ENCODE measurements around the gene TXNRD3.
"Not testable (repeated sequence)": the region's sequence is repeated elsewhere in the genome, so short reads cannot be mapped to it uniquely, and the experiment has no call there.

Gene TXNRD3

DNA sequence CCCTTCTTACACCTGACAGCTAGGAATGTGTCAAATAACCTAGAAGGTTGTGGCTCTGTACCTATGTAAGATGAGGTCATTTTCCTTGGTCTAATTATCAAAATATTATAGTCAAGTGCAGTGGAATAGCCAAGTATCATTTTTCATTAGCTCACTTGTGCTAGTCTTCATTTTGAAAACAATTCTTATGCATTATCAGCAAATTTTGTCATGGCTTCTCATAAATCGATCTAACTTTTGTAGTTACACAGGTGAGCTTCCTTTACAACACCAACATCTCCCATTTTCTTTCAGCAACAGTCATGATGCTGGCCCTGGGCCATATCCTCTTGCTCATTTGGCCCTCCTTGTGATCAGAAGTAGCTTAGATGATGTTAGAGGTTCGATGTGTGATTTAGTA, 10.3 kb downstream of the TXNRD3 start:
- DNase-seq (ENCODE audit: low spot score) = no peak

DNA sequence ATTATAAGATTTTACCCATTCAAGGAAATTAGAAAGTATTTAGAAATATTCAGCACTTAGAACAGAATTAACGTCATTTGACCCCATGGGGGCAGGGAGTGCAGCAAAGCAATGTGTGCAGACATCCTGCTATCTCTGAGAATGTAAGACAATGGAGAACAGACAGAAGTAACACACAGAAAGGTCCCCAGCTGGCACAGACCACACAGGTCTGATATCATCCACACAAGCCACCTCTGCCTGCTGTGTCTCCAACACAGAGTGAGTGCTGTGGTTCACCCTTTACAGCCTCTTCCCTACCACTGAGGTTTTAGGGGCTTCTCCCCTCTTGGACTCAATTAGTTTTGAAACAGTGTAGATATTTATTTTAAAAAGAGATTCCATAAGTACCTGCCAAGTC, 16.1 kb downstream of the TXNRD3 start:
- no peak for DNase-seq (ENCODE audit: low spot score)

DNA sequence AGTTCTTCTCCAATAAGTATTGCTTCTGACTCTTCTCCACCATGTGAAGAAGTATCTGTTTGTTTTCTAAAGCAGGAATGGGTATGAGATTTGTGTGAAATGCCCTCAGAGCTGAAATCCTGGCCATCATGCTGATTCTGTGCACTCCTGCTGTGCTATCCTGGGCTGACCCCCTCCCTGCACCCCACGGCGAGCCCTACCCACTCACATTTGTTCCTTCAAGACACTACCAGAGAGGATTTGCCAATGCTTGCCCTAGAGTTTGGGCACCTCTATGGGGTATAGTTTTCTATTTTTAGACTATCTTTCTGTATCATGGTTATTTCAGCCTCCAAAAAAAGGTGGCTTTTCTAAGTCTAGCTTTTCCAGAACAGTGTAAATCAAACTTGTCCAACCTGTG, 18.5 kb downstream of the TXNRD3 start:
- no peak for DNase-seq (ENCODE audit: low spot score)

DNA sequence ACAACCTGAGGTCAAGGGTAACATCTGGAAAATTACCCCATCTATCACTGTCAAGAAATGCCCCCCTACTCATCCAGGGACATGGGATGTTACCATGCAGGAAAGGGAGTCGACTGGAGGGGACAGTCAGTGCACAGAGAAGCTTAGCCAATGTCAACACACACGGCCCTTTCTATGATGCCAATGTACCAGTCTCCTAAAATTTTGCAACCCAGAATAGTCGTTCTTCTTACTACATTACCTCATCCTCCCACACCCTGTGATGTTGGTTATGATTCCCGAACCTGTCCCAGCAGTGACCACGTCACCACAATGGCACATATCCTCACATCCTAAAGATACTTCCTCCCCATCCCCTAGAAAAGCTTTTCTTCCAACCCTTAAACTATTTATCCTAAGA, 20.1 kb downstream of the TXNRD3 start:
- DNase-seq (ENCODE audit: low spot score) = no peak

DNA sequence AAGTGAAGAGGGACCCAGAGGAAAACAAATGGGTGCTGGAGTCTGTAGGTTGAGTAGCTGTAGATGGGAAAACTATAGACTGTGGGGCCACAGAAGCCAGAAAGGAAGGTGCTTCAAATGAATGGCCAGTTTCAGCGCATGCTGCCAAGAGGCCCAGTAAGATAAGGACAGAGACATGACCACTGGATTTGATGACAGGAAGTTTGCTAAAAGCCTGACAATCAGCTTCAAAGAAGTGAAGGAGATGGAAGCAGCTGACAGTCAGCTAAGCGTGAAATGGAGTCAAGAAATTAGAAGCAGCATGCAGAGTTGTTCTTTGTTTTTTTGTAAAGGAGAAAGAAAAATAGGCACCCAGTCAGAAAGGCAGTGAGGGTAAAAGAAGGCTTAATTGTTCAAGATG, 24.9 kb downstream of the TXNRD3 start:
- DNase-seq (ENCODE audit: low spot score) = no peak

DNA sequence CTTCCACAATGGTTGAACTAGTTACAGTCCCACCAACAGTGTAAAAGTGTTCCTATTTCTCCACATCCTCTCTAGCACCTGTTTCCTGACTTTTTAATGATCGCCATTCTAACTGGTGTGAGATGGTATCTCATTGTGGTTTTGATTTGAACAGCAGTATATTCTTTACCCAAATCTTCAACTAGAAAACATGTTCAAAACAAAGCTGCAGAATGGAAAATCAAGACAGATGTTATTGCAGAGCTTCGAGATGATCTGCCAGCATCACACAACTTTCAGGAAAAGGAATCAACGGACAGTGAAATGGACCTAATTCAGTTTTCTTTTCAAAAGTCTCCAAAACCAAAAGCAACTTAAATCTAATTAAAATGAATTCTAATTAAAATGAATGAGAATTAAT, 29.2 kb downstream of the TXNRD3 start:
- not testable (repeated sequence) for DNase-seq (ENCODE audit: low spot score)

DNA sequence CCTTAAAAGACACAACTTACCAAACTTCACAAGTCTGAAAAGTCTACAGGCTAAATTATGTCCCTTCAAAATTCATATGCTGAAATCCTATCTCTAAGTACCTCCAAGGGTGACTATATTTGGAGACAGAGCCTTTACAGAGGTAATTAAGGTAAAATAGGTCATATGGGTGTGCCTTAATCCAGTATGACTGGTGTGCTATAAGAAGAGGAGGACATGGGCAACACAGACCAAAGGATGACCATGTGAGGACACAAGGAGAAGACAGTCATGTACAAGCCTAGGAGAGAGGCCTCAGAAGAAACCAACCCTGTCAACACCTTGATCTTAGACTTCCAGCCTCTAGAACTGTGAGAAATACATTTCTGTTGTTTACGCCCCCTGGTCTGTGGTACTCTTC, 32.2 kb downstream of the TXNRD3 start:
- DNase-seq (ENCODE audit: low spot score) = no peak

DNA sequence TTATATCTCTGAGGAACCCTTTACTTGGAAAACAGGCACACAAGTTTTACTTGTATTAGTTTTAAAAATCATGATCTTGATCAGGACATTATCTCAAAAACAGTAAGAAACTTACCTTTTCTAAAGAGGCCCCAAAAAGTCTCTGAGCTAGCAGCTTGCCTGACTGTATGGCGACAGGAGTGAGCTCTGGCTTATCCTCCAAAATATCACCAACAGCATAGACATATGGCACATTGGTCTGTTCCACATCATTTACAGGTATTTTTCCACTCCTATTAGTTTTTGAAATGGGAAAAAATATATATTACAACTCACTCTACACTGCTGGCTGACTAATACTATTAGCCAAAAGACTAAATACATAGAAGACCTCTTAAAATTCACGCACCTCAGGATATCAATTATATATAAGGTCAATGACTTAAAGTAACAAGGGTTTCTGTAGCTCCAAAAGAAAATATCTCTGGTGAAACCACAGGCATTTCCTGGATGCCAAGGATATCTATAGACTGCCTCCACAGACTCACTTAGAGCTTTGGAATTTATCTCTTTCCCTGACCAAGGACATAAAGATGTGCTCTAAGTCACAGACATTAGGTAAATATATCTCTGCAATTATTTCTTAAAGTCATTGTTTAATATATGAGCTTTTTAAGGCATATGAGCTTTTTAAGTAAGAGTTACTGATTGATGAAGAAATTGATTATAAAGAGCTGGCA, 33.1 kb downstream of the TXNRD3 start:
- peak; percentile 38 for DNase-seq (ENCODE audit: low spot score)

DNA sequence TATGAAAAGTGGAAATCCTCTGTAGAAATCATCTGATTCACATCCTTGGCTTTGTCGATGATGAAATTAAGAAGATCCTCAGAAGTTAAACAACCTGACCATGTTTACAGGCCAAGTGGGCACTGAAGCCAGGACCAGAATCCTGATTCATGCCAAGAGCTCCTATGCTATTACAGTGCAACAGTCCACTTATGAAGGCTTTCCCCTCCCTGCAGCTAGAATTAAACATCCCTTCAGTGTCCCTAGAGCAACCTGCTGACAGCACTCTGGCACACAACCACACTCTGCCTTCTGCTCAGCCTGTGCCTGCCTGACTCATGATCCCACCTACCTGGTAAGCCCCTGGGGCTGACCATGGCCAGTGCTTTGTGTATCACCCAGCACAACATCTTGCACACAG, 33.8 kb downstream of the TXNRD3 start:
- peak; percentile 46 for DNase-seq (ENCODE audit: low spot score)

DNA sequence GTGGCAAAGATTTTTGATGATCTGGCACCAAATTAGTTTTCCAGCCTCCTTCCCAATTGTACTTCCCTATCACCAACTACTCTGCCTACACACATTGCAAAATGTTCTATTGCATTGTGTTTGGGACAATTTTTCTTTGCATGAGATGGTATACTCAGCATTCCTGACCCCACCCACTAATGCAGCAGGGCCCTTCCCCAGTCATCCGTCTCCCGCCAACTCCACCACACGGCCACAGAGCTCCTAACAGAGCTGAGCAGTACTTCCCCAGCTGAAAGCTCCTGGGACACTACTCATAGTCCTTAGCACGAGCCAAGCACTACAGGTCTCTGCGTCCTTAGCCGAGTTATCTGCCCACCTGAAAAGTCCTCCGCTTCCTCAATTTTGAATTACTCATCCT, 34.2 kb downstream of the TXNRD3 start:
- DNase-seq (ENCODE audit: low spot score) = peak; percentile 14

DNA sequence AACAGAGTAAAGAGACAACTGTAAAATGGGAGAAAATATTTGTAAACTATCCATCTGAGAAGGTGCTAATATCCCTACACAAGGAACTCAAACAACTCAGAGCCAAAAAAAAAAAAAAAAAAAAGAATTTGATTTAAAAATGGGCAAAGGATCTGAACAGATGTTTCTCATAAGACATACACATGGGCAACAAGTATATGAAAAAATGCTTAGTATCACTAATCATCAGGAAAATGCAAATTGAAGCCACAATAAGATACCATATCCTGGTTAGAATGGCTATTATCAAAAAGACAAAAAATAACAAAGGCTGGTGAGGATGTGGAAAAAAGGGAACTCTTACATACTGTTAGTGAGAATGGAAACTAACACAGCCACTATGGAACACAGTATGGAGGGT, 36.2 kb downstream of the TXNRD3 start:
- no peak for DNase-seq (ENCODE audit: low spot score)

DNA sequence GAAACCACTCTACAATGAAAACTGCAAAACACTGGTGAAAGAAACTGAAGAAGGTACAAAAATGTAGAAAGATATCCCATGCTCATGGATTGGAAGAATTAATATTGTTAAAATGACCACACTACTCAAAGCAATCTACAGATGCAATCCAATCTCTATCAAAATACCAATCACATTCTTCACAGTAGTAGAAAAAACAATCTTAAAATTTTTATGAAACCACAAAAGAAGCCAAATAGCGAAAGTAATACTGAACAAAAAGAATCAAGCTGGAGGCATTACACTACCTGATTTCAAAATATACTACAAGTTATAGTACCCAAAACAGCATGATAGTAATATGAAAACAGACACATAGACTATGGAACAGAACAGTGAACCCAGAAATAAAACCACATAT, 36.9 kb downstream of the TXNRD3 start:
- DNase-seq (ENCODE audit: low spot score) = no peak

DNA sequence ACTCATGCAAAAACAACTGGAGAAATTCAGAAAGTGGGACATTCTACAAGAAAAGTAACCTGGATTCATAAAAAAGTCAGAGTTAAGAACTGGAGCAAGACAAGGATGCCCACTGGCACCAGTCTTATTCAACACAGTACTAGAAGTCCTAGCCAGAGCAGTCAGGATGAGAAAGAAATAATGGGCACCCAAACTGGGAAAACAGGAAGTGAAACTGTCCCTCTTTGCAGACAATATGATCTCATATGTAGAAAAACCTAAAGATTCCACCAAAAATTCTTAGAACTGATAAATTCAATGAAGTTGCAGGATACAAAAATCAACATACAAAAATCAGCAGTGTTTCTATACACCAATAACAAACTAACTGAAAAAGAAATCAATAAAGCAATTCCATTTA, 37.4 kb downstream of the TXNRD3 start:
- no peak for DNase-seq (ENCODE audit: low spot score)

DNA sequence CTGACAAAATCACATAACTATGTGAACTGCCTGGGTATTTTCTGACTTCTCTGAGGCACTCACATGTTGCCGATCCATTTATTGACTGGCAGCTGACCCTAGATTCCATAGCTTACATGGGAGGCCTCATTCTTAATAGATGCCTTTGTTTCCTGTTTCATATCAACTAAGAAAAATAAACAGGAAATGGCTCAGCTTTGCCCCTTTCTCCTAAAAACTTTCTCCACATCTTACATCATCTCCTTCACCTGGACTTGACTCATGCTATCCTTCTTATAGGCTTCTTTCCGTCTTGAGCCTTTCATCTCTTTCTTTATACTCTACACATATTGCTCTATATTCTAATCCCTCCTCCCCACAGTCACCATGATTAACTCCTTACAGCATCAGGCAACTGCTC, 38.0 kb downstream of the TXNRD3 start:
- DNase-seq (ENCODE audit: low spot score) = no peak

DNA sequence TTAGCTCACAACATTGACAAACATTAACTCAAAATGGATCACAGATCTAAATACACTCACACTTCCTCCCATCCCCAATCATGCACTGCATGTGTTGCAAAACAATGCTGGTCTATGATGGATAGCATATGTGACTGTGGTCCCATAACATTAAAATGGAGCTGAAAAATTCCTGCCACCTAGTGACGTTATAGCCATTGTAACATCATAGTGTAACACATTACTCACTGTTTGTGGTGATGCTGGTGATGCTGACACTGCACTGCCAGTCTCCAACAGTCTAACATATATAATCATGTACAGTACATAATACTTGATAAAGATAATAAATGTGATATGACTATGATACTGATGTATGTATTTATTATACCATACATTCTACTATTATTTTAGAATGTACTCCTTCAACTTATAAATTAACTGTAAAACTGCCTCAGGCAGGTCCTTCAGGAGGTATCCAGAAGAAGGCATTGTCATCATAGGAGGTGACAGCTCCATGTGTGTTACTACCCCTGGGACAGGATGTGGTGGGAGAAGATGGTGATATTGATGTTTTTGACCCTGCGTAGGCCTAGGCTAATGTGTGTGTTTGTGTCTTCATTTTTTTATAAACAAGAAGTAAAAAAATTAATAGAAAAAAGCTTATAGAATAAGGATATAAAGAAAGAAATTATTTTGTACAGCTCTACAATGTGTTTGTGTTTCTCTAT, 41.3 kb downstream of the TXNRD3 start:
- DNase-seq (ENCODE audit: low spot score) = no peak

DNA sequence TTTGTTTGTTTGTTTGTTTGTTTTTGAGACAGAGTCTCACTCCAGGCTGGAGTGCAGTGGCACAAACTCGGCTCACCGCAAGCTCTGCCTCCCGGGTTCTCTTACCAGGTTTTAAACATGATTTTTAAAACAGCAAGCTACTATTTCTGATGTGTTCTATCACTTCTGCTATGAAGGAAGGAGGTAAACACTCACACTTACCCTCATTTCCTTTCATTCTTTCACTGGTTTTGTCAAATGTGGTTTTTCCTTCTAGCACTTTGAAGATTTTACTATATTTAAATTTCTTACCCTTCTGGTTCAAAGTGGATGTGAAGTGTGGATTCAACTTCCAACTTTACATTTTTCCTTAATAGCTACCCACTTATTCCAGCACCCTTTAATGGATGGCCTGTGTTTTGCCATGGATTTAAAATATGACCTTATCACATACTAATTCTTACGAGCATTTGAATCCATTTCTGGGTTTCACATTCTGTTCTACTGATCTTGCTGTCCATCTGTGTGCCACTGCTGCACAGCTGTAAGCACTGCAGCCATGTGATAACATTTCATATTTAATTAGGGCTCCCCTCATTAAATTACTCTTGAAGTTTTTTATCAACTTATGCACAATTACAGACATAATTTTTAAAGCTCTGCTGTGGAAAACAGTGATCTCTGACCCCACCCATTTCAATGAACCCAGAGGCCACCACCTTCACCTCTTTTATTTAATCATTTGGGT, 42.3 kb downstream of the TXNRD3 start:
- DNase-seq (ENCODE audit: low spot score) = no peak

DNA sequence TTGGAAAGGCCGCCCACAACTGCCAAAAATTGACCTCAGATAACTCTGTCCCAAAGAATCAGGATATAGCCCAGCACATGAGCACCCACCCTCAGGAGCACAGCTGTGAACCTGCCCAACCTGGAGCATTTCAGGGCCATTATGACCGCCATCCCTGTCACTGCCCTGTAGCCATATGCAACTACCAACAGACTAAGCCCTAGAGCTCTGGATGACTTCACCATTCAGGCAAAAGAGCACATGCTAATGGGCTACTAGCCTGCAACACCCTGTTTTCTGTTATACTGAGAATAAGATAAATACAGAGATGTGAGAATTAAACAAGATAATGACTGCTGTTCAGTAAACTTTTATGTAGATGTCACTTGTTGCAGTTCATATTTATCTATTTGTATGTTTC, 45.0 kb downstream of the TXNRD3 start:
- no peak for DNase-seq (ENCODE audit: low spot score)

DNA sequence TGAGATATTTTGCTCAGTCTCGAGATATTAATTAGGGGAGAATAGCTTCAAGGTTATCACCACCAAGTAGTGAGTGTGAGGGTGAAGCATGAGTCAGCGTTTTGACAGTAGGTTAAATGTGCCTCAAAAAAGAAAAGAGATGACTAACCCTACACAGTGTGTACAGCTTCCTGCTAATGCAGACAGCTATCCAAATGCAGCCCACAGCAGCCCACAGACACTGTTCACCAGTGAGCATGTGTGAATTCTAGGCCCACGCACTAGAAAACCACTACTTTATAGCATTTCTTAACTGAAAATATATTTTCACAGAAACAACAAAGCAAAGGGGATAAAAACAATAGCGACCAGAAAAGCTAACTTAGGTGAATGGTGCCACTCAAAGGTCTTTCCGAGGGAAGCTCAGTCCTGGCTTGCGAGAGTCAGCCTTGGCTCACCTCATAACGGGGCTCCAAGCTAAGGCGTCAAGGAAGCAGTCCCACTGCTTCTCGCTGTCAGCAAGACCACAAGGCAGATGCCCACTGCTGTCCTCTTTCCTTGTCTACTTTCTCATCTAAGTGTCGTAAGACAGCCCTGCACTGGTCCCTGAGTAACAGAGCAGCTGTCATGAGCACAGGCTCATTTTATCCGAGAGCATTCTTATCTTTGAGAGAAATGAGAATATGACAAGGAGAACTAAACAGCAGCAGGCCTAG, 47.6 kb downstream of the TXNRD3 start:
- DNase-seq (ENCODE audit: low spot score) = peak; percentile 60

DNA sequence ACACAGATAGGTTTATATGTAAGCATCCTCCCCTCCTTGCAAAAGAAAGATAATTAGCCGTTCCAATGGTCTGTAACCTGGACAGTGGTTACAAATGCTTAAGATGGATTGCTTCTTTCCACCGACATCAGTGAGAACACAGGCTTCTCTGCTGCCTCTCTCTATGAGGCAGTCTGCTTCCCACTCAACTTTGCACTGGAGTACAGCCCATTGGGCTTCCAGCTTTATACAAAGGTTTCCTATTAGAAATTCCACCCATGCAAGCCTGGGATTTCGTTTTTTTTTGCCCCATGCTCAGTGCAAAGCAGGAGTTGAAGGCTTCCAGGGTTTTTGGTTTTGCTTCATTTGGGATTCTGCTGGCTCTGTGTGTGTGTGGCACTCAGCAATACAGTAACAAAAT, 48.9 kb downstream of the TXNRD3 start:
- DNase-seq (ENCODE audit: low spot score) = no peak

DNA sequence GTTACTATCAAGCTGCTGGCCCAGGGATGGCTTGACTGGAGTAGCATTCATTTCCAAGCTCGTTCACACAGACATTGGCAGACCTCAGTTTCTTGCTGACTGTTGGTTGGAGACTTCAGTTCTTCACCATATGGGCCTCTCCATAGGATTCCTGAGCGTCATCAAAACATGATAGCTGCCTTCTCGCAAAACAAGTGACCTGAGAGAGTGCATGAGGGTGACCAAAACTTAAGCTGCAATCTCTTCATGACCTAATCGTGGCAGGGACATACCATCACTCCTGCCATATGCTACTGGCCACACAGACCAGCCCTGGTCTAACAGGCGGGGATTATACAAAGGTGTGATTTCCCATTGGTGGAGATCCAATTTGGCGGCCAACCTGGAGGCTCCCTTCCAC, 50.2 kb downstream of the TXNRD3 start:
- no peak for DNase-seq (ENCODE audit: low spot score)

DNA sequence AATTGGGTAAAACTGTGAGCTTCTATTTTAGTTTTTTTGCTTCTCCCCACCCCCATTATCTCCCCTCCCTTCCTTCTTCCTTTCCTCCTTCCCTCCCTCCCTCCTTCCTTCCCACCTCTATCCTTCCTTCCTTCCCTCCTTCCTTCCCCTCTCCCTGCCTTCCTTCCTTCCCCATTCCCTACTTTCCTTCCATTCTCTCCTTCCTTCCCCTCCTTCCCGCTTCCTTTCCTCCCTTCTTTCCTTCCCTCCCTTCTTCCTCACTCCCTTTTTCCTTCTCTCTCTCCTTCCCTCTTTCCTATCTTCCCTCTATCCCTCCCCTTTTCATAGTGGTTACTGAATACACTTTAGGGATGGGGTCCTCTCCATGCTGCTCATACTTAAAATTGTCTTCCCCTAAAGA, 55.8 kb downstream of the TXNRD3 start:
- DNase-seq (ENCODE audit: low spot score) = no peak

DNA sequence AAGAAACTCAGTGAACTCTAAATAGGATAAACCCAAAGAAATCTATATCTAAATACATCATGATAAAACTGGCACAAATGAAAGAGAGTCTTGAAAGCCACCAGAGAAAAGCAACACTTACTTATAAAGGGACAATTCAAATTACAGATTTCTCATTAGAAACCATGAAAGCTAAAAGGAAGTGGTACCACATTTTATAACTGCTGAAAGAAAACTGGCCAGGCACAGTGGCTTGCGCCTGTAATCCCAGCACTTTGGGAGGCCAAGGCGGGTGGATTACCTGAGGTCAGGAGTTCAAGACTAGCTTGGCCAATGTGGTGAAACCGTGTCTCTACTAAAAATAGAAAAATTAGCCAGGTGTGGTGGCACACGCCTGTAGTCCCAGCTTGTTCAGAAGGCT, 59.4 kb downstream of the TXNRD3 start:
- DNase-seq (ENCODE audit: low spot score) = not testable (repeated sequence)

DNA sequence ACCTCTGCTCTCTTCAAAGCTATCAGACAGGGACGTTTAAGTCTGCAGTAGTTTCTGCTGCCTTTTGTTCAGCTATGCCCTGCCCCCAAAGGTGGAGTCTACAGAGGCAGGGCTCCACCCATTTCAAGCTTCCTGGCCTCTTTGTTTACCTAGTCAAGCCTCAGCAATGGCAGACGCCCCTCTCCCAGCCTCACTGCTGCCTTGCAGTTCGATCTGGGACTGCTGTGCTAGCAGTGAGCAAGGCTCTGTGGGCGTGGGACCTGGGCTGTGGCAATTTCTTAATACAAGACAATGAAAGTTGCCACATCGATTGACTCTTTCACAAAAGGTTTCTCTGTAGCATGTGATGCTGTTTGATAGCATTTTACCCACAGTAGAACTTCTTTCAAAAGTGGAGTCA, 63.4 kb downstream of the TXNRD3 start:
- DNase-seq (ENCODE audit: low spot score) = not testable (repeated sequence)
